GM15510 (cell line): ENCODE results near the gene ANXA9.

Source experiments
- POLR2A ChIP-seq: IDR thresholded peaks from 3 replicates; pipeline ENCODE4 v1.6.1; 2011; ENCODE audit warnings: borderline replicate concordance; ENCODE audit not compliant: insufficient read length; ENCODE audit errors: extremely low read depth

ANXA9 gene

GRCh38 chr1:151008244-151009205, 26.4 kb downstream of the ANXA9 start, which contains the start of gene PRUNE1:
Gene PRUNE1, plus strand, starts transcription at chr1:151008449. Its CDS starts 184 bp downstream, at chr1:151008633.
- peak; percentile 56 for TF ChIP-seq POLR2A

- TF ChIP-seq POLR2A, result no peak
Observed at GRCh38 chr1:151009206-151009587, 27.1 kb downstream of the ANXA9 start.

- no peak for TF ChIP-seq POLR2A
Observed at GRCh38 chr1:151009674-151010345, 27.7 kb downstream of the ANXA9 start.

GRCh38 chr1:151010346-151010726, 28.2 kb downstream of the ANXA9 start:
- no peak for TF ChIP-seq POLR2A

GRCh38 chr1:151011154-151011850, 29.2 kb downstream of the ANXA9 start:
- TF ChIP-seq POLR2A, result no peak

GRCh38 chr1:151012684-151013471, 30.8 kb downstream of the ANXA9 start:
- no peak for TF ChIP-seq POLR2A

- no peak for TF ChIP-seq POLR2A
Observed at GRCh38 chr1:151013518-151013917, 31.4 kb downstream of the ANXA9 start.

- no peak for TF ChIP-seq POLR2A
Observed at GRCh38 chr1:151024540-151025146, 42.6 kb downstream of the ANXA9 start.

- no peak for TF ChIP-seq POLR2A
Observed at GRCh38 chr1:151026460-151026859, 44.4 kb downstream of the ANXA9 start.

GRCh38 chr1:151032164-151032563, 50.1 kb downstream of the ANXA9 start:
- TF ChIP-seq POLR2A, result no peak

- TF ChIP-seq POLR2A, result no peak
Observed at GRCh38 chr1:151035167-151035566, 53.1 kb downstream of the ANXA9 start.

GRCh38 chr1:151036356-151036755, 54.3 kb downstream of the ANXA9 start, which contains the start of gene BNIPL:
Gene BNIPL, plus strand, starts transcription at chr1:151036586. Its CDS starts 140 bp downstream, at chr1:151036726.
- no peak for TF ChIP-seq POLR2A

- no peak for TF ChIP-seq POLR2A
Observed at GRCh38 chr1:151037032-151037431, 54.9 kb downstream of the ANXA9 start.

GRCh38 chr1:151039521-151039920, 57.4 kb downstream of the ANXA9 start:
- TF ChIP-seq POLR2A, result no peak

GRCh38 chr1:151043163-151043562, 61.1 kb downstream of the ANXA9 start:
- TF ChIP-seq POLR2A, result no peak
